HG03108 (cell line): ENCODE data around the gene CDT1.
"Not testable (repeated sequence)": the region's sequence is repeated elsewhere in the genome, so short reads cannot be mapped to it uniquely, and the experiment has no call there.

ENCODE experiments used
- ATAC-seq: cut with Tn5 transposase; IDR thresholded peaks from one replicate; pipeline ENCODE4 v1.9.1; 2021; ENCODE audit warnings: moderate library complexity; ENCODE audit not compliant: unreplicated experiment

Gene CDT1

GRCh38 chr16:88815901-88816589, 12.5 kb downstream of the CDT1 start:
- ATAC-seq, result no peak

- ATAC-seq, result no peak
Measured at GRCh38 chr16:88816736-88817535, 13.3 kb downstream of the CDT1 start.

- ATAC-seq, result no peak
Measured at GRCh38 chr16:88817785-88818574, 14.4 kb downstream of the CDT1 start.

GRCh38 chr16:88818575-88818874, 14.9 kb downstream of the CDT1 start:
- ATAC-seq, result no peak

- no peak for ATAC-seq
Measured at GRCh38 chr16:88819126-88819525, 15.5 kb downstream of the CDT1 start.

- ATAC-seq, result no peak
Measured at GRCh38 chr16:88820385-88821025, 16.9 kb downstream of the CDT1 start.

GRCh38 chr16:88821168-88821850, 17.7 kb downstream of the CDT1 start:
- no peak for ATAC-seq

GRCh38 chr16:88822281-88823040, 18.9 kb downstream of the CDT1 start:
- no peak for ATAC-seq

- ATAC-seq, result not testable (repeated sequence)
Measured at GRCh38 chr16:88823646-88824045, 20.1 kb downstream of the CDT1 start.

- ATAC-seq, result no peak
Measured at GRCh38 chr16:88824256-88825077, 20.9 kb downstream of the CDT1 start.

- no peak for ATAC-seq
Measured at GRCh38 chr16:88825146-88825545, 21.6 kb downstream of the CDT1 start.

- no peak for ATAC-seq
Measured at GRCh38 chr16:88826070-88826840, 22.7 kb downstream of the CDT1 start.

- no peak for ATAC-seq
Measured at GRCh38 chr16:88827727-88828126, 24.1 kb downstream of the CDT1 start.

- no peak for ATAC-seq
Measured at GRCh38 chr16:88828711-88829110, 25.1 kb downstream of the CDT1 start.

- no peak for ATAC-seq
Measured at GRCh38 chr16:88830258-88830657, 26.7 kb downstream of the CDT1 start.

- no peak for ATAC-seq
Measured at GRCh38 chr16:88830783-88831182, 27.2 kb downstream of the CDT1 start.

GRCh38 chr16:88831838-88832237, 28.2 kb downstream of the CDT1 start:
- ATAC-seq, result no peak

- no peak for ATAC-seq
Measured at GRCh38 chr16:88833086-88833485, 29.5 kb downstream of the CDT1 start.
